Loucy (cell line): ENCODE results near the gene CLASP1.

Experiments
- H2AFZ ChIP-seq: fragments of 200-600 bp; sonication (generic); 2 replicates; pipeline ENCODE4 v1.6.0; 2016; ENCODE audit warnings: antibody characterized with exemption, mild to moderate bottlenecking, low read length, moderate library complexity
- H3F3A ChIP-seq: fragments of 200-600 bp; 2 replicates; pipeline ENCODE4 v1.6.0; 2016; ENCODE audit warnings: antibody characterized with exemption, low read depth, mild to moderate bottlenecking
- H3K27me3 ChIP-seq: fragments of 200-600 bp; sonication (generic); 2 replicates; pipeline ENCODE4 v1.6.1; 2014; ENCODE audit warnings: low read length, mild to moderate bottlenecking; ENCODE audit not compliant: insufficient read depth, poor library complexity, severe bottlenecking
- H3K36me3 ChIP-seq: fragments of 200-600 bp; sonication (generic); 2 replicates; pipeline ENCODE4 v1.6.1; 2016; ENCODE audit warnings: low read length; ENCODE audit not compliant: insufficient read depth
- H3K4me1 ChIP-seq: fragments of 200-600 bp; sonication (generic); 2 replicates; pipeline ENCODE4 v1.5.1; 2014; ENCODE audit warnings: low read length, mild to moderate bottlenecking; ENCODE audit not compliant: insufficient read depth, poor library complexity, severe bottlenecking
- H3K4me2 ChIP-seq: fragments of 200-600 bp; sonication (generic); 2 replicates; pipeline ENCODE4 v1.6.0; 2014; ENCODE audit warnings: antibody characterized with exemption, low read length, low read depth, mild to moderate bottlenecking; ENCODE audit not compliant: poor library complexity, severe bottlenecking
- H3K4me3 ChIP-seq: fragments of 200-600 bp; sonication (generic); 2 replicates; pipeline ENCODE4 v1.5.1; 2014; ENCODE audit warnings: low read length, mild to moderate bottlenecking, mixed read lengths; ENCODE audit not compliant: poor library complexity, severe bottlenecking
- H3K79me2 ChIP-seq: fragments of 200-600 bp; sonication (generic); 2 replicates; pipeline ENCODE4 v1.6.1; 2014; ENCODE audit warnings: low read length; ENCODE audit not compliant: insufficient read depth
- H3K9ac ChIP-seq: fragments of 200-600 bp; sonication (generic); 2 replicates; pipeline ENCODE4 v1.6.0; 2014; ENCODE audit warnings: mild to moderate bottlenecking, low read depth, low read length, moderate library complexity; ENCODE audit not compliant: poor library complexity, severe bottlenecking
- H3K9me2 ChIP-seq: fragments of 200-600 bp; sonication (generic); replicated peaks from 2 replicates; pipeline ENCODE4 v1.6.1; 2016; ENCODE audit warnings: low read depth, low read length, mixed read lengths
- H3K9me3 ChIP-seq: fragments of 200-600 bp; sonication (generic); 2 replicates; pipeline ENCODE4 v1.6.1; 2014; ENCODE audit warnings: mild to moderate bottlenecking, antibody characterized with exemption, low read length, low read depth; ENCODE audit not compliant: insufficient read depth
- H4K20me1 ChIP-seq: fragments of 200-600 bp; sonication (generic); 2 replicates; pipeline ENCODE4 v1.6.0; 2014; ENCODE audit warnings: antibody characterized with exemption, low read length, mild to moderate bottlenecking; ENCODE audit not compliant: insufficient read depth, poor library complexity, severe bottlenecking
- EZH2phosphoT487 ChIP-seq: fragments of 200-600 bp; IDR thresholded peaks from 2 replicates; pipeline ENCODE4 v1.6.1; 2018; ENCODE audit warnings: antibody characterized with exemption, mild to moderate bottlenecking, moderate library complexity, borderline replicate concordance
- TF ChIP-seq, protein P1 (sequence below): fragments of 200-600 bp; sonication (generic); conservative IDR thresholded peaks from 2 replicates; pipeline ENCODE4 v1.5.1; 2014; ENCODE audit warnings: mild to moderate bottlenecking, antibody characterized with exemption, low read length

The CLASP1 gene

DNA sequence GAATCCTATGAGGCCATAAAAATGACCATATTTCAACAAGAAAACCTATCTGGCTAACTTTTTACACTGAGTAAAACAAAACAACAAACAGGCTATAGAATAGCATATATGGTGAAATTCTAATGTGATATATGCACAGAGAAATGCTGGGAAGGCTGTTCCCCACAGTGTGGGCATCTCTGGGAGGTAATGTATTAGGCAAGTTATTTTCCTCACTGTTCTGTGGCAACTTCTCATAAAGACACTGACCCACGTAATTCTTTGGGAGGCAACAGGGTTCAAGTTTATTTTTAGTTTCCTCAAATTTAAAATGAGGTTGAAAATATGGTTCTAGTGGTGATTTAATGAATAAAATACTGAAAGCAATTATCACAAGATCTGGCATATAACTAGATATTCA lies 71.9 kb downstream of the CLASP1 start:
- Histone ChIP-seq H3K9me2 (no peaks in the 10 kb centered on the region), H3K9me3 (no peaks in the 10 kb centered on the region), H3K9ac (no peak overlapping the region), H4K20me1 (peaks cover 30% of the 10 kb centered on the region), H3K4me2 (no peak overlapping the region), H2AFZ (no peak overlapping the region), H3K4me3 (no peak overlapping the region), H3F3A (no peaks in the 10 kb centered on the region), H3K4me1 (no peaks in the 10 kb centered on the region), H3K79me2 (peaks cover 82% of the 10 kb centered on the region), H3K36me3 (no peaks in the 10 kb centered on the region), H3K27me3 (no peaks in the 10 kb centered on the region)
- TF ChIP-seq, protein P1, sequence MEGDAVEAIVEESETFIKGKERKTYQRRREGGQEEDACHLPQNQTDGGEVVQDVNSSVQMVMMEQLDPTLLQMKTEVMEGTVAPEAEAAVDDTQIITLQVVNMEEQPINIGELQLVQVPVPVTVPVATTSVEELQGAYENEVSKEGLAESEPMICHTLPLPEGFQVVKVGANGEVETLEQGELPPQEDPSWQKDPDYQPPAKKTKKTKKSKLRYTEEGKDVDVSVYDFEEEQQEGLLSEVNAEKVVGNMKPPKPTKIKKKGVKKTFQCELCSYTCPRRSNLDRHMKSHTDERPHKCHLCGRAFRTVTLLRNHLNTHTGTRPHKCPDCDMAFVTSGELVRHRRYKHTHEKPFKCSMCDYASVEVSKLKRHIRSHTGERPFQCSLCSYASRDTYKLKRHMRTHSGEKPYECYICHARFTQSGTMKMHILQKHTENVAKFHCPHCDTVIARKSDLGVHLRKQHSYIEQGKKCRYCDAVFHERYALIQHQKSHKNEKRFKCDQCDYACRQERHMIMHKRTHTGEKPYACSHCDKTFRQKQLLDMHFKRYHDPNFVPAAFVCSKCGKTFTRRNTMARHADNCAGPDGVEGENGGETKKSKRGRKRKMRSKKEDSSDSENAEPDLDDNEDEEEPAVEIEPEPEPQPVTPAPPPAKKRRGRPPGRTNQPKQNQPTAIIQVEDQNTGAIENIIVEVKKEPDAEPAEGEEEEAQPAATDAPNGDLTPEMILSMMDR = no peak

DNA sequence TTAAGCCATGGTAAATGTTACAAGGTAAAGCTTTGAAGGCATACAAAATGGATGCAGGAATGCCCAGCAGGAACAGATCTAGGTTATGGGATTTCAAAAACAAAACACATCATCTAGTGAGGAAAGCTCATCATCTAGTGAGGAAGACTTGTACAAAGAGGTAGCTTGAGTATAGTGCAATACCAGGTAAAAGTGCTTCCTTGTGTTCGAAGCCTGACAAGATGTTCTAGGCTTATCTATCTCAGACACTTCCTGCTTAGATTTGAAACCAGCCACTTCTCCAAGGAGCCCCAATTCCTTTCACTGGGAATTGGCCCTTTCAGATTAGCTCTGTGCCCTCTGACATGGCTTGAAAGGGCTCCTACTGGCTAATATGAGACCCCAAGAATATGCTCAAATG lies 73.0 kb downstream of the CLASP1 start:
- TF ChIP-seq, protein P1 = no peak
- no peak for TF ChIP-seq EZH2phosphoT487
- no peak overlapping the region for H3K9ac ChIP-seq
- no peaks in the 10 kb centered on the region for H3K27me3 ChIP-seq
- H3K4me1 ChIP-seq = no peaks in the 10 kb centered on the region
- H3K4me3 ChIP-seq = no peak overlapping the region
- no peak overlapping the region for H2AFZ ChIP-seq
- H4K20me1 ChIP-seq = peaks cover 30% of the 10 kb centered on the region
- no peaks in the 10 kb centered on the region for H3F3A ChIP-seq
- H3K36me3 ChIP-seq = peaks cover 4% of the 10 kb centered on the region; the same call in 1 of the 2 replicates
- peaks cover 81% of the 10 kb centered on the region for H3K79me2 ChIP-seq
- no peak overlapping the region for H3K4me2 ChIP-seq
- no peaks in the 10 kb centered on the region for H3K9me3 ChIP-seq
- H3K9me2 ChIP-seq = no peaks in the 10 kb centered on the region

DNA sequence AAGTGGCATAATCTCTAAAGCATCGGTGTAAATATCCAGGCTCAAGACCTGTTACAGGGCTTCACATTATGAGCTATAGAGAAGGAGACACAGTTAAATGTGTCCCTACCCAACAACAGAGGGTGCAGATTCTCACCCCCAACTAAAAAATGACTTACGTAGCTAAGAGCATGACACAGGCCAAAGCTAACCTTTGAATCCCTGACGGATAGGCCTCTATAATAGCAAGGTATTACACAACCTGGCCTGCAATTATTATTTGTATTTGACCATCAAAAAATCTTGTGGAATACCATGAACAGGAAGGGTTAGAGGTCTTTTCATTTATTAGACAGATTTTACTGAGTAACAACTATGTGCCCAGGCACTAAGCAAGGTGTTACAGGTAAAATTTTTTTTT lies 73.5 kb downstream of the CLASP1 start:
- Histone ChIP-seq H3K9me3 (no peaks in the 10 kb centered on the region), H2AFZ (no peak overlapping the region), H3F3A (no peaks in the 10 kb centered on the region), H3K79me2 (peaks cover 79% of the 10 kb centered on the region), H3K4me3 (no peak overlapping the region), H3K9ac (no peak overlapping the region), H3K27me3 (no peaks in the 10 kb centered on the region), H3K36me3 (peaks cover 4% of the 10 kb centered on the region; the same call in 1 of the 2 replicates), H4K20me1 (peaks cover 30% of the 10 kb centered on the region), H3K4me1 (no peaks in the 10 kb centered on the region), H3K4me2 (no peak overlapping the region), H3K9me2 (no peaks in the 10 kb centered on the region)
- TF ChIP-seq, protein P1 = no peak
- no peak for TF ChIP-seq EZH2phosphoT487
